Neural cell (in vitro differentiated cells): ENCODE data around the gene SLC4A5. TPM values are rescaled to one million over a fixed set of nuclear protein-coding genes. Genes with fewer than 3 reads are reported as not detected.

ENCODE experiments used
- H2AFZ ChIP-seq: fragments of 200-600, 300-800 bp; sonication (generic), shearing (Covaris generic); 2 replicates; pipeline ENCODE4 v1.6.0; 2014; ENCODE audit warnings: low read depth, mild to moderate bottlenecking, antibody characterized with exemption, low read length, moderate library complexity
- H3F3A ChIP-seq: fragments of 200-600 bp; shearing (Covaris generic); 2 replicates; pipeline ENCODE4 v1.6.1; 2016; ENCODE audit warnings: mild to moderate bottlenecking, moderate library complexity, mixed read lengths, antibody characterized with exemption, low read length; ENCODE audit not compliant: insufficient read depth, poor library complexity, severe bottlenecking
- H3K27ac ChIP-seq: fragments of 200-600, 300-800 bp; sonication (generic), shearing (Covaris generic); 2 replicates; pipeline ENCODE4 v1.5.1; 2014; ENCODE audit warnings: mild to moderate bottlenecking, low read length, moderate library complexity
- H3K27me3 ChIP-seq: fragments of 300-800, 200-600 bp; sonication (generic), shearing (Covaris generic); 2 replicates; pipeline ENCODE4 v1.6.0; 2014; ENCODE audit warnings: mild to moderate bottlenecking, low read depth, low read length, moderate library complexity; ENCODE audit not compliant: insufficient read depth
- H3K36me3 ChIP-seq: fragments of 300-800, 200-600 bp; sonication (generic), shearing (Covaris generic); 2 replicates; pipeline ENCODE4 v1.5.1; 2014; ENCODE audit warnings: mild to moderate bottlenecking, antibody characterized with exemption, low read length, moderate library complexity; ENCODE audit not compliant: insufficient read depth
- H3K4me2 ChIP-seq: fragments of 300-800, 200-600 bp; sonication (generic), shearing (Covaris generic); 2 replicates; pipeline ENCODE4 v1.6.0; 2014; ENCODE audit warnings: mild to moderate bottlenecking, low read length
- H3K4me3 ChIP-seq: fragments of 300-800, 200-600 bp; sonication (generic), shearing (Covaris generic); 2 replicates; pipeline ENCODE4 v1.5.1; 2014; ENCODE audit warnings: mild to moderate bottlenecking, low read length, moderate library complexity
- H3K79me2 ChIP-seq: fragments of 200-600 bp; shearing (Covaris generic); replicated peaks from 2 replicates; pipeline ENCODE4 v1.6.0; 2014; ENCODE audit warnings: mild to moderate bottlenecking, low read length, moderate library complexity; ENCODE audit not compliant: insufficient read depth
- H3K9ac ChIP-seq: fragments of 300-800, 200-600 bp; sonication (generic), shearing (Covaris generic); 2 replicates; pipeline ENCODE4 v1.6.1; 2016; ENCODE audit warnings: mild to moderate bottlenecking, low read length, mixed read lengths
- H3K9me2 ChIP-seq: fragments of 200-600 bp; shearing (Covaris generic); 2 replicates; pipeline ENCODE4 v1.6.1; 2016; ENCODE audit warnings: mild to moderate bottlenecking, low read length, mixed read lengths; ENCODE audit not compliant: insufficient read depth
- H3K9me3 ChIP-seq: fragments of 200-600, 300-800 bp; sonication (generic), shearing (Covaris generic); 2 replicates; pipeline ENCODE4 v1.6.1; 2016; ENCODE audit warnings: mild to moderate bottlenecking, mixed run types, low read length, moderate library complexity, mixed read lengths
- H4K20me1 ChIP-seq: fragments of 200-600 bp; shearing (Covaris generic); 2 replicates; pipeline ENCODE4 v1.6.1; 2016; ENCODE audit warnings: mild to moderate bottlenecking, mixed run types; ENCODE audit not compliant: insufficient read depth
- EP300 ChIP-seq: fragments of 450-650 bp; conservative IDR thresholded peaks from 2 replicates; pipeline ENCODE4 v1.6.1; 2014; ENCODE audit warnings: antibody characterized with exemption, mild to moderate bottlenecking, moderate library complexity; ENCODE audit not compliant: poor library complexity, severe bottlenecking
- EZH2 ChIP-seq: fragments of 200-600, 300-800 bp; shearing (Covaris generic), sonication (generic); IDR thresholded peaks from 2 replicates; pipeline ENCODE4 v1.6.1; 2014; ENCODE audit warnings: antibody characterized with exemption, low read length, borderline replicate concordance, mild to moderate bottlenecking; ENCODE audit not compliant: insufficient read depth, poor library complexity, severe bottlenecking
- MXI1 ChIP-seq: fragments of 450-650 bp; conservative IDR thresholded peaks from 2 replicates; pipeline ENCODE4 v1.6.1; 2014; ENCODE audit warnings: antibody characterized with exemption, mild to moderate bottlenecking; ENCODE audit not compliant: poor library complexity, severe bottlenecking
- POLR2AphosphoS5 ChIP-seq: IDR thresholded peaks from 2 replicates; pipeline ENCODE4 v1.6.1; 2012
- RAD21 ChIP-seq: fragments of 450-650 bp; conservative IDR thresholded peaks from 2 replicates; pipeline ENCODE4 v1.6.1; 2014; ENCODE audit warnings: antibody characterized with exemption, mild to moderate bottlenecking, moderate library complexity
- SMC3 ChIP-seq: fragments of 450-650 bp; conservative IDR thresholded peaks from 2 replicates; pipeline ENCODE4 v1.6.1; 2014; ENCODE audit warnings: antibody characterized with exemption, mild to moderate bottlenecking, moderate library complexity; ENCODE audit not compliant: poor library complexity
- TAF1 ChIP-seq: IDR thresholded peaks from 2 replicates; pipeline ENCODE4 v1.6.1; 2012; ENCODE audit warnings: low read depth
- polyA plus RNA-seq: library from polyadenylated mRNA; depleted of rRNA; stranded (reverse); fragments of >200 nt; gene quantifications from 2 replicates; pipeline ENCODE4 v1.2.3, GENCODE V29; 2014
- TF ChIP-seq, protein P1 (sequence below): IDR thresholded peaks from 2 replicates; pipeline ENCODE4 v1.6.1; 2012; ENCODE audit warnings: borderline replicate concordance
- TF ChIP-seq, protein P2 (sequence below): fragments of 450-650 bp; IDR thresholded peaks from 2 replicates; pipeline ENCODE4 v1.5.1; 2014; ENCODE audit warnings: antibody characterized with exemption, mild to moderate bottlenecking, moderate library complexity; ENCODE audit not compliant: poor library complexity, severe bottlenecking

The SLC4A5 gene
- polyA plus RNA-seq, 1 donor from 2014 or later: 3.9 TPM

DNA sequence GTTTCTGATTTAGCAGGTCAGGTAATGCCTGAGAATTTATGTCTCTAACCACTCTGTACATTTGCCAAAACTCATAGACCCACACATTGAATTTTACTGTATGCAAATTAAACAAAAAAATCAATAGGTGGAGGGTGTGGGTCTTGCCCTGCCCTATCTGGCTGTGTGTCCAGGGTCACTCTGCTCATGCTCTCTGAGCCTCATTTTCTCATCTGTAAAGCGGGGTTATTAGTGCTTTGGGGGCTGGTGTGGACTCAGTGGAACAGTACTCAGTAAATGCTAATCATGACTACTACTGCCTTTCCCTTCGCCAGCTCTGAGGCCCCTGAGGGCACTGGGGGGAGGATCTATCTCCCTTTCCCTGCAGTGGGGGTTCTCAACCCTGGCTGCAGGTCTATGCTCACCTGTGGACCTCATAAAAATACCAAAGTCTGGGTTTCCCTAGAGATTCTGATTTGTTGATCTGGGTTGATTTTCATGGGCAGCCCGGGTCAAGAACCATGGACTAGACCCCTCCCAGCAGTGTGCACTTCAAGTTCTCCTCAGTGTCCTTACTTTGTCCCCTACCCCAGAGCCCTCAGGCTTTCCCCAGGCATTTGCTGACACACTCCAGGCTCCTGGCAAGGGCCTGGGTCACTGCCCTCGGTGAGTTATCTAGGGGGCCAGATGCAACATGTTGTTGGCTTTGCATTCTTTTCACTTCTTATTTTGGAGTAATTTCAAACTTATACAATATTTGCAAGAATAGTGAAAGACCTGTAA is 117.3 kb downstream of the SLC4A5 start:
- Histone ChIP-seq H3K79me2 (no peaks in the 10 kb centered on the region), H3K9me2 (no peaks in the 10 kb centered on the region), H3K27me3 (no peaks in the 10 kb centered on the region), H3K9ac (no peak overlapping the region), H3K4me2 (no peak overlapping the region), H3K9me3 (no peaks in the 10 kb centered on the region), H3K4me3 (no peak overlapping the region), H2AFZ (no peak overlapping the region), H3K36me3 (no peaks in the 10 kb centered on the region), H4K20me1 (no peaks in the 10 kb centered on the region), H3K27ac (no peak overlapping the region), H3F3A (no peaks in the 10 kb centered on the region)
- TF ChIP-seq SMC3: no peak
- TF ChIP-seq, protein P1, sequence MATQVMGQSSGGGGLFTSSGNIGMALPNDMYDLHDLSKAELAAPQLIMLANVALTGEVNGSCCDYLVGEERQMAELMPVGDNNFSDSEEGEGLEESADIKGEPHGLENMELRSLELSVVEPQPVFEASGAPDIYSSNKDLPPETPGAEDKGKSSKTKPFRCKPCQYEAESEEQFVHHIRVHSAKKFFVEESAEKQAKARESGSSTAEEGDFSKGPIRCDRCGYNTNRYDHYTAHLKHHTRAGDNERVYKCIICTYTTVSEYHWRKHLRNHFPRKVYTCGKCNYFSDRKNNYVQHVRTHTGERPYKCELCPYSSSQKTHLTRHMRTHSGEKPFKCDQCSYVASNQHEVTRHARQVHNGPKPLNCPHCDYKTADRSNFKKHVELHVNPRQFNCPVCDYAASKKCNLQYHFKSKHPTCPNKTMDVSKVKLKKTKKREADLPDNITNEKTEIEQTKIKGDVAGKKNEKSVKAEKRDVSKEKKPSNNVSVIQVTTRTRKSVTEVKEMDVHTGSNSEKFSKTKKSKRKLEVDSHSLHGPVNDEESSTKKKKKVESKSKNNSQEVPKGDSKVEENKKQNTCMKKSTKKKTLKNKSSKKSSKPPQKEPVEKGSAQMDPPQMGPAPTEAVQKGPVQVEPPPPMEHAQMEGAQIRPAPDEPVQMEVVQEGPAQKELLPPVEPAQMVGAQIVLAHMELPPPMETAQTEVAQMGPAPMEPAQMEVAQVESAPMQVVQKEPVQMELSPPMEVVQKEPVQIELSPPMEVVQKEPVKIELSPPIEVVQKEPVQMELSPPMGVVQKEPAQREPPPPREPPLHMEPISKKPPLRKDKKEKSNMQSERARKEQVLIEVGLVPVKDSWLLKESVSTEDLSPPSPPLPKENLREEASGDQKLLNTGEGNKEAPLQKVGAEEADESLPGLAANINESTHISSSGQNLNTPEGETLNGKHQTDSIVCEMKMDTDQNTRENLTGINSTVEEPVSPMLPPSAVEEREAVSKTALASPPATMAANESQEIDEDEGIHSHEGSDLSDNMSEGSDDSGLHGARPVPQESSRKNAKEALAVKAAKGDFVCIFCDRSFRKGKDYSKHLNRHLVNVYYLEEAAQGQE: no peak
- no peak for TF ChIP-seq RAD21
- TF ChIP-seq, protein P2, sequence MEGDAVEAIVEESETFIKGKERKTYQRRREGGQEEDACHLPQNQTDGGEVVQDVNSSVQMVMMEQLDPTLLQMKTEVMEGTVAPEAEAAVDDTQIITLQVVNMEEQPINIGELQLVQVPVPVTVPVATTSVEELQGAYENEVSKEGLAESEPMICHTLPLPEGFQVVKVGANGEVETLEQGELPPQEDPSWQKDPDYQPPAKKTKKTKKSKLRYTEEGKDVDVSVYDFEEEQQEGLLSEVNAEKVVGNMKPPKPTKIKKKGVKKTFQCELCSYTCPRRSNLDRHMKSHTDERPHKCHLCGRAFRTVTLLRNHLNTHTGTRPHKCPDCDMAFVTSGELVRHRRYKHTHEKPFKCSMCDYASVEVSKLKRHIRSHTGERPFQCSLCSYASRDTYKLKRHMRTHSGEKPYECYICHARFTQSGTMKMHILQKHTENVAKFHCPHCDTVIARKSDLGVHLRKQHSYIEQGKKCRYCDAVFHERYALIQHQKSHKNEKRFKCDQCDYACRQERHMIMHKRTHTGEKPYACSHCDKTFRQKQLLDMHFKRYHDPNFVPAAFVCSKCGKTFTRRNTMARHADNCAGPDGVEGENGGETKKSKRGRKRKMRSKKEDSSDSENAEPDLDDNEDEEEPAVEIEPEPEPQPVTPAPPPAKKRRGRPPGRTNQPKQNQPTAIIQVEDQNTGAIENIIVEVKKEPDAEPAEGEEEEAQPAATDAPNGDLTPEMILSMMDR: no peak
- TF ChIP-seq MXI1: no peak
- TF ChIP-seq TAF1: no peak
- no peak for TF ChIP-seq EP300
- TF ChIP-seq EZH2: no peak
- no peak for TF ChIP-seq POLR2AphosphoS5

DNA sequence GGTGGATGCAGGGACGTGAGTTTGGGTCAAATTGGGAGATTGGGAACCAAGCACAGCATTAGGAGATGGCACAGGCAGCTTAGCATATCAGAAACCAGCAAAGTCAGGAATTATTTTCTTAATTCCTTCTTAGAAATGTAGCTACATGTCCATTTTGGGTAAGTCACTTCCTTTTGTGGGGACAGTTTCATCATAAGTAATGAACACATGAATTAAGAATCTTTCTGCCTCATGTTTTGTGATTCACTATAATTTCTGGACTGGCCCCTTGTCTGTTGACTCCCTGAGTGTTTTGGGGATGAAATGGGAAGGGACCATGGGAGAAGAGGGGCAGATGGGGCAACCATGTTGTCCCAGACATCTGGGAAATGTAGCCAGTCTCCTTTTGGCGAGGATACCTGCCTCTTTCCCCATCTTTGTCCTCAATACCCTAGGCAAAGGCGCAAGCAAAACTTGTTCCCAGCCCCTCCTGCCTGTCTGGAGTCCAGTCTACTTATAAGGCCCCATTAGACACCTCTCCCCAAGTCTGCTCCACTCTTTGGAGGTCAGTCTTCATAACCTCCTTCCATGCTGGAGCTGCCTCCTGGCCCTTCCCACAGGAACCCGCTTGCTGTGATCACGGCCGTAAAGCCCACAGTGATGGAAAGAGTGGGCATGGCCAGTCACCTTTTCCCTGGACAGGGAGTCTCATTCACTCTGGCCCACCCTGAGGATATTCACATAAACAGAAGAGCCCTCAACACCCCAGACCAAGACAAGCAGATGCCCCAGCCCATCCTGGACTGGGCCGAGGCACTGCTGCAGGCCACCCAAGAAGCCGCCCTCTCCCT is 119.1 kb downstream of the SLC4A5 start:
- no peaks in the 10 kb centered on the region for H3F3A ChIP-seq
- no peaks in the 10 kb centered on the region for H3K36me3 ChIP-seq
- H3K4me3 ChIP-seq: no peak overlapping the region
- H3K79me2 ChIP-seq: no peaks in the 10 kb centered on the region
- H2AFZ ChIP-seq: no peak overlapping the region
- H3K9ac ChIP-seq: no peak overlapping the region
- no peaks in the 10 kb centered on the region for H3K9me3 ChIP-seq
- H3K4me2 ChIP-seq: no peak overlapping the region
- H3K9me2 ChIP-seq: no peaks in the 10 kb centered on the region
- no peak overlapping the region for H3K27ac ChIP-seq
- TF ChIP-seq POLR2AphosphoS5 (no peak), EP300 (no peak)
- no peaks in the 10 kb centered on the region for H4K20me1 ChIP-seq
- no peaks in the 10 kb centered on the region for H3K27me3 ChIP-seq
